ENCODE results near the gene HOXC9.

GRCh38 chr12:54050482-54050810 is 50.5 kb downstream of the HOXC9 start:
- TF ChIP-seq, protein P1, sequence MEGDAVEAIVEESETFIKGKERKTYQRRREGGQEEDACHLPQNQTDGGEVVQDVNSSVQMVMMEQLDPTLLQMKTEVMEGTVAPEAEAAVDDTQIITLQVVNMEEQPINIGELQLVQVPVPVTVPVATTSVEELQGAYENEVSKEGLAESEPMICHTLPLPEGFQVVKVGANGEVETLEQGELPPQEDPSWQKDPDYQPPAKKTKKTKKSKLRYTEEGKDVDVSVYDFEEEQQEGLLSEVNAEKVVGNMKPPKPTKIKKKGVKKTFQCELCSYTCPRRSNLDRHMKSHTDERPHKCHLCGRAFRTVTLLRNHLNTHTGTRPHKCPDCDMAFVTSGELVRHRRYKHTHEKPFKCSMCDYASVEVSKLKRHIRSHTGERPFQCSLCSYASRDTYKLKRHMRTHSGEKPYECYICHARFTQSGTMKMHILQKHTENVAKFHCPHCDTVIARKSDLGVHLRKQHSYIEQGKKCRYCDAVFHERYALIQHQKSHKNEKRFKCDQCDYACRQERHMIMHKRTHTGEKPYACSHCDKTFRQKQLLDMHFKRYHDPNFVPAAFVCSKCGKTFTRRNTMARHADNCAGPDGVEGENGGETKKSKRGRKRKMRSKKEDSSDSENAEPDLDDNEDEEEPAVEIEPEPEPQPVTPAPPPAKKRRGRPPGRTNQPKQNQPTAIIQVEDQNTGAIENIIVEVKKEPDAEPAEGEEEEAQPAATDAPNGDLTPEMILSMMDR (IDR thresholded peaks at IDR 0.05) = no peak
- TF ChIP-seq POLR2A (IDR thresholded peaks at IDR 0.05) = no peak
